ENCODE results near the gene SYT6. TPM values are rescaled to one million over a fixed set of nuclear protein-coding genes. Genes with fewer than 3 reads are reported as not detected.
"Not testable (repeated sequence)": the region's sequence is repeated elsewhere in the genome, so short reads cannot be mapped to it uniquely, and the experiment has no call there.

Gene SYT6
- total RNA-seq, 4 donors from 2014 or later: 0.14 to 0.64 TPM; not detected in 2

DNA sequence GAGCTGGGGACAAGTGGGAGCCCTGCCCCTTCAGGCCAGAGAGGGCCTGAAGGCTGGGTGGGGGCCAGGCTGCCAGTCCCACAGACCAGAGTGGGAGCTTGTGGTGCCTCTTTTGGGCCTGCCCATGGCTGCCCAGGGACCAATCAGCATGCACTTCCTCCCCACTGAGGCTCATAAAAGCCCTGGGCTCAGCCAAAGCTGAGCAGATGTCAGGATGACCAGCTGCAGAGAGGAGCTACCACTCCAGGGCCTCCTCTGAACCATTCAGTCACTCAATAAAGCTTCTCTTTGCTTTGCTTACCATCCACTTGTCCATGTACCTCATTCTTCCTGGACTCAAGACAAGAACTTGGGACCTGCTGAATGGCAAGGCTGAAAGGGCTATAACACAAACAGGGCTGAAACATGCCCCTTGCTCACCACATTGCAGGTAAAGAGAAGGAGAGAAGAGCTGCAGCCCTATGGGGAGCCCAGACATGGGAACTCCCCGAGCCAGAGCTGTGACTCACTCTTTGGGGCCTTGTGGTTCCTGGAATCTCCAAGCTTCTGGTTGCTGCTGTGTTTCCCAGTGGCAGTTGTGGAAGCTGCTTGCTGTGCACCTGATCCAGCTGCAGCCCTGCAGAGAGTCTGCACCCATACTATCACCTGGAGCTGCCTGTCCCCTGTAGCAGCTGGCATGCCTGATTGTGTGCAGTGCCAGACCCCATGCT, 92.4 kb downstream of the SYT6 start:
- no peaks in the 10 kb centered on the region for H3K4me1 ChIP-seq
- WGBS, 2 donors (ENCODE audit: low coverage in 1 of 2): 63% methylated on average over 1 of the region's 1 CpG; no CpG with 5 or more reads in 1 of the 2 donors
- H3K27ac ChIP-seq: no peak overlapping the region
- H3K4me3 ChIP-seq: no peak overlapping the region
- no peaks in the 10 kb centered on the region for H3K9me3 ChIP-seq
- no peak for DNase-seq
- H3K27me3 ChIP-seq: no peaks in the 10 kb centered on the region
- TF ChIP-seq POLR2A (IDR thresholded peaks at IDR 0.05) (no peak), POLR2AphosphoS5 (IDR thresholded peaks at IDR 0.05) (no peak), EP300 (IDR thresholded peaks at IDR 0.05; ENCODE audit: low read depth) (no peak)
- TF ChIP-seq, protein P1, sequence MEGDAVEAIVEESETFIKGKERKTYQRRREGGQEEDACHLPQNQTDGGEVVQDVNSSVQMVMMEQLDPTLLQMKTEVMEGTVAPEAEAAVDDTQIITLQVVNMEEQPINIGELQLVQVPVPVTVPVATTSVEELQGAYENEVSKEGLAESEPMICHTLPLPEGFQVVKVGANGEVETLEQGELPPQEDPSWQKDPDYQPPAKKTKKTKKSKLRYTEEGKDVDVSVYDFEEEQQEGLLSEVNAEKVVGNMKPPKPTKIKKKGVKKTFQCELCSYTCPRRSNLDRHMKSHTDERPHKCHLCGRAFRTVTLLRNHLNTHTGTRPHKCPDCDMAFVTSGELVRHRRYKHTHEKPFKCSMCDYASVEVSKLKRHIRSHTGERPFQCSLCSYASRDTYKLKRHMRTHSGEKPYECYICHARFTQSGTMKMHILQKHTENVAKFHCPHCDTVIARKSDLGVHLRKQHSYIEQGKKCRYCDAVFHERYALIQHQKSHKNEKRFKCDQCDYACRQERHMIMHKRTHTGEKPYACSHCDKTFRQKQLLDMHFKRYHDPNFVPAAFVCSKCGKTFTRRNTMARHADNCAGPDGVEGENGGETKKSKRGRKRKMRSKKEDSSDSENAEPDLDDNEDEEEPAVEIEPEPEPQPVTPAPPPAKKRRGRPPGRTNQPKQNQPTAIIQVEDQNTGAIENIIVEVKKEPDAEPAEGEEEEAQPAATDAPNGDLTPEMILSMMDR (IDR thresholded peaks at IDR 0.05): no peak
- intact Hi-C loops (cut with DNase I; ENCODE audit: low total_unique reads): no loop called here
- in situ Hi-C loops (cut with MboI; ENCODE audit: low pct_ligation_motif_present in 1 of 4, low pct_unique_long_range_greater_than_20kb in 1 of 4, low sequenced_read_pairs in 3 of 4): no loop called here
- H3K36me3 ChIP-seq: no peaks in the 10 kb centered on the region

DNA sequence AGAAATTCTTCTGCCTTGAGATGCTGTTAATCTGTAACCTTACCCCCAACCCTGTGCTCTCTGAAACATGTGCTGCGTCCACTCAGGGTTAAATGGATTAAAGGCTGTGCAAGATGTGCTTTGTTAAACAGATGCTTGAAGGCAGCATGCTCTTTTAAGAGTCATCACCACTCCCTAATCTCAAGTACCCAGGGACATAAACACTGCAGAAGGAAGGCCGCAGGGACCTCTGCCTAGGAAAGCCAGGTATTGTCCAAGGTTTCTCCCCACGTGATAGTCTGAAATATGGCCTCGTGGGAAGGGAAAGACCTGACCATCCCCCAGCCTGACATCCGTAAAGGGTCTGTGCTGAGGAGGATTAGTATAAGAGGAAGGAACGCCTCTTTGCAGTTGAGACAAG, 95.4 kb downstream of the SYT6 start:
- H3K36me3 ChIP-seq; H3K27me3 ChIP-seq; intact Hi-C loops (cut with DNase I; ENCODE audit: low total_unique reads); in situ Hi-C loops (cut with MboI; ENCODE audit: low pct_ligation_motif_present in 1 of 4, low pct_unique_long_range_greater_than_20kb in 1 of 4, low sequenced_read_pairs in 3 of 4); H3K4me3 ChIP-seq; DNase-seq; H3K9me3 ChIP-seq; H3K27ac ChIP-seq; H3K4me1 ChIP-seq: not testable (repeated sequence)
- WGBS, 2 donors (ENCODE audit: low coverage in 1 of 2): 48 to 67% methylated on average over 1 to 6 of the region's 6 CpGs

DNA sequence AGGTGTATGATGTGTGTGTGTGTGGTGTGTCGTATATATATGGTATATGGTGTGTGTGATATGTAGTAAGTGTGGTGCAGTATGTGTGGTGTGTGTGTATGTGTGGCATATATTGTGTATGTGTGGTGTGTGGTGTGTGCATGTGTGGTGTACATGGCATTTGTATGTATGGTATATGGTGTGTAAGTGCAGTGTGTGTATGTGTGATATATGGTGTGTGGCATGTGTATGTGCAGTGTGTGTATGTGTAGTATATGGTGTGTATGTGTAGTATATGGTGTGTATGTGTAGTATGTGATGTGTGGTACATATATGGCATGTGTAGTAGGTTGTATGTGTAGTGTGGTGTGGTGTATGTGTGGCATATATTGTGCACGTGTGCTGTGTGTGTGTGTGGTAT, 99.5 kb downstream of the SYT6 start:
- DNase-seq: no peak
- H3K27ac ChIP-seq: no peak overlapping the region
- in situ Hi-C loops (cut with MboI; ENCODE audit: low pct_ligation_motif_present in 1 of 4, low pct_unique_long_range_greater_than_20kb in 1 of 4, low sequenced_read_pairs in 3 of 4): no loop called here
- 91 to 100% methylated on average over 2 of the region's 2 CpGs for WGBS, 2 donors (ENCODE audit: low coverage in 1 of 2)
- intact Hi-C loops (cut with DNase I; ENCODE audit: low total_unique reads): no loop called here
- H3K4me1 ChIP-seq: no peaks in the 10 kb centered on the region
- H3K4me3 ChIP-seq: no peak overlapping the region
- H3K27me3 ChIP-seq: no peaks in the 10 kb centered on the region
- TF ChIP-seq POLR2AphosphoS5 (IDR thresholded peaks at IDR 0.05) (no peak), POLR2A (IDR thresholded peaks at IDR 0.05) (no peak)
- TF ChIP-seq, protein P1 (IDR thresholded peaks at IDR 0.05): no peak
- H3K36me3 ChIP-seq: no peaks in the 10 kb centered on the region
- no peaks in the 10 kb centered on the region for H3K9me3 ChIP-seq

DNA sequence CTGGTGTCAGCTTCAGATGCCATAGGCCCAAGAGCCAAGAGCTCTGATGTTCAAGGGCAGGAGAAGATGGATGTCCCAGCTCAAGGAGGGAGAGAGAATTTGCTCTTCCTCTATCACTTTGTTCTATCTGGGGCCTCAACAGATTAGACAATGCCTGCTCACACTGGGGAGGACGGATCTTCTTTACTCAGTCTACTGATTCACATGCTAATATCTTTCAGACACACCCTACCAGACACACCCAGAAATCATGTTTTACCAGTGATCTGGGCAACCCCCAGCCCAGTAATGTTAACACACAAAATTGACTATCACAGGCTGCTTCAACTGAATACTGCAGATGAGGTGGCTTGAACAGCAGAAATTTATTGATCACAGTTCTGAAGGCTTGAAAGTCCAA, 105.4 kb downstream of the SYT6 start:
- intact Hi-C loops (cut with DNase I; ENCODE audit: low total_unique reads) (no loop called here), in situ Hi-C loops (cut with MboI; ENCODE audit: low pct_ligation_motif_present in 1 of 4, low pct_unique_long_range_greater_than_20kb in 1 of 4, low sequenced_read_pairs in 3 of 4) (no loop called here)
- DNase-seq: no peak
- Histone ChIP-seq H3K27ac (no peak overlapping the region), H3K27me3 (no peaks in the 10 kb centered on the region), H3K4me3 (no peak overlapping the region), H3K9me3 (no peaks in the 10 kb centered on the region), H3K36me3 (no peaks in the 10 kb centered on the region), H3K4me1 (no peaks in the 10 kb centered on the region)
- 50 to 94% methylated on average over 1 of the region's 1 CpG for WGBS, 2 donors (ENCODE audit: low coverage in 1 of 2)
- TF ChIP-seq POLR2A (IDR thresholded peaks at IDR 0.05) (no peak), EP300 (IDR thresholded peaks at IDR 0.05; ENCODE audit: low read depth) (no peak), POLR2AphosphoS5 (IDR thresholded peaks at IDR 0.05) (no peak)
- TF ChIP-seq, protein P1 (IDR thresholded peaks at IDR 0.05): no peak

DNA sequence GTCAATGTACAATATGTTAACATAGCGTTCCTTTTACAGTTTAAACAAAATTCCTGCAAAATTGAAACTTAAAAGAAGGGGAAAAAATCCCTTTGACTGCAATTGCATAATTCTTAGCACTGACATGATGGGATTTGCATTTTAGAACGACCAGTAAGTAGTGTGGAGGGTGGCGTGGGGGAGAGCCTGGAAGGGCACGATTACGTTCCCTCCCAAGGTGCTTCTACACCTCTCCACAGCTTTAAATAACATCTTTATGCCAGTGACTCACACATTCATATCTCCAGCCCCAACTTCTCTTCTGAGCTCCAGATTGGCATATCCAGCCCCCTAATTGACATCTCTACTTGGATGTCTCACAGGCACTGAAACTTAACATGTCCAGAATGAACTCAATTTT, 110.1 kb downstream of the SYT6 start:
- no peaks in the 10 kb centered on the region for H3K27me3 ChIP-seq
- no peak overlapping the region for H3K4me3 ChIP-seq
- WGBS, 2 donors (ENCODE audit: low coverage in 1 of 2): 49 to 70% methylated on average over 5 of the region's 5 CpGs
- in situ Hi-C loops (cut with MboI; ENCODE audit: low pct_ligation_motif_present in 1 of 4, low pct_unique_long_range_greater_than_20kb in 1 of 4, low sequenced_read_pairs in 3 of 4) (no loop called here), intact Hi-C loops (cut with DNase I; ENCODE audit: low total_unique reads) (no loop called here)
- no peaks in the 10 kb centered on the region for H3K36me3 ChIP-seq
- no peak for DNase-seq
- H3K9me3 ChIP-seq: no peaks in the 10 kb centered on the region
- TF ChIP-seq EP300 (IDR thresholded peaks at IDR 0.05; ENCODE audit: low read depth) (no peak), POLR2AphosphoS5 (IDR thresholded peaks at IDR 0.05) (no peak), POLR2A (IDR thresholded peaks at IDR 0.05) (no peak)
- TF ChIP-seq, protein P1 (IDR thresholded peaks at IDR 0.05): no peak
- no peaks in the 10 kb centered on the region for H3K4me1 ChIP-seq
- no peak overlapping the region for H3K27ac ChIP-seq
